Measurements from ENCODE around the gene SET.

SET gene

GRCh38 chr9:128712451-128713410 is 23.7 kb downstream of the SET start:
- Histone ChIP-seq H3K23ac (ENCODE audit: low read length) (no peak overlapping the region), H2BK5ac (ENCODE audit: low read length) (no peak overlapping the region), H3K79me2 (ENCODE audit: control insufficient read depth, insufficient read depth, low read length) (no peaks in the 10 kb centered on the region), H3K27ac (ENCODE audit: low read depth, low read length) (no peak overlapping the region), H3K18ac (ENCODE audit: low read length) (no peak overlapping the region), H3K9ac (ENCODE audit: low read length) (no peak overlapping the region), H2BK15ac (replicated peaks; ENCODE audit: low read depth) (no peak overlapping the region), H2BK120ac (ENCODE audit: low read depth, low read length) (no peak overlapping the region), H2AK5ac (ENCODE audit: low read length) (no peak overlapping the region), H3K4me2 (ENCODE audit: low read length) (no peak overlapping the region), H3K36me3 (ENCODE audit: control insufficient read depth, insufficient read depth, low read length) (no peaks in the 10 kb centered on the region), H3K4ac (ENCODE audit: low read depth, low read length) (no peak overlapping the region), H3K56ac (ENCODE audit: low read length) (no peak overlapping the region), H4K5ac (ENCODE audit: low read length) (no peak overlapping the region), H3K79me1 (ENCODE audit: low read length) (no peaks in the 10 kb centered on the region), H4K8ac (ENCODE audit: low read depth, low read length) (no peak overlapping the region), H3K27me3 (ENCODE audit: insufficient read depth, low read length, poor library complexity) (no peaks in the 10 kb centered on the region), H3K4me3 (ENCODE audit: low read length) (no peak overlapping the region), H3K4me1 (ENCODE audit: control insufficient read depth, low read depth, low read length) (no peaks in the 10 kb centered on the region)
- DNase-seq: no peak
- WGBS (ENCODE audit: extremely low coverage, insufficient coverage, low lambda C conversion rate): no CpG with 5 or more reads among the region's 26 CpGs

GRCh38 chr9:128713411-128713780 is 24.4 kb downstream of the SET start:
- Histone ChIP-seq H3K27ac (ENCODE audit: low read depth, low read length) (no peak overlapping the region), H3K18ac (ENCODE audit: low read length) (no peak overlapping the region), H3K4me2 (ENCODE audit: low read length) (no peak overlapping the region), H3K4me3 (ENCODE audit: low read length) (no peak overlapping the region), H3K4me1 (ENCODE audit: control insufficient read depth, low read depth, low read length) (no peaks in the 10 kb centered on the region), H3K79me2 (ENCODE audit: control insufficient read depth, insufficient read depth, low read length) (no peaks in the 10 kb centered on the region), H4K8ac (ENCODE audit: low read depth, low read length) (no peak overlapping the region), H3K27me3 (ENCODE audit: insufficient read depth, low read length, poor library complexity) (no peaks in the 10 kb centered on the region), H3K36me3 (ENCODE audit: control insufficient read depth, insufficient read depth, low read length) (no peaks in the 10 kb centered on the region), H3K56ac (ENCODE audit: low read length) (no peak overlapping the region), H3K4ac (ENCODE audit: low read depth, low read length) (no peak overlapping the region), H4K5ac (ENCODE audit: low read length) (no peak overlapping the region), H3K79me1 (ENCODE audit: low read length) (no peaks in the 10 kb centered on the region), H2AK5ac (ENCODE audit: low read length) (no peak overlapping the region), H3K23ac (ENCODE audit: low read length) (no peak overlapping the region), H2BK15ac (replicated peaks; ENCODE audit: low read depth) (no peak overlapping the region), H3K9ac (ENCODE audit: low read length) (no peak overlapping the region), H2BK5ac (ENCODE audit: low read length) (no peak overlapping the region), H2BK120ac (ENCODE audit: low read depth, low read length) (no peak overlapping the region)
- no CpG with 5 or more reads among the region's 13 CpGs for WGBS (ENCODE audit: extremely low coverage, insufficient coverage, low lambda C conversion rate)
- no peak for DNase-seq

- no peak for DNase-seq
- no peaks in the 10 kb centered on the region for H3K79me2 ChIP-seq (ENCODE audit: control insufficient read depth, insufficient read depth, low read length)
- no peak overlapping the region for H2BK120ac ChIP-seq (ENCODE audit: low read depth, low read length)
- H4K8ac ChIP-seq (ENCODE audit: low read depth, low read length): no peak overlapping the region
- H3K36me3 ChIP-seq (ENCODE audit: control insufficient read depth, insufficient read depth, low read length): no peaks in the 10 kb centered on the region
- no peak overlapping the region for H3K56ac ChIP-seq (ENCODE audit: low read length)
- H3K23ac ChIP-seq (ENCODE audit: low read length): no peak overlapping the region
- no peak overlapping the region for H3K4me2 ChIP-seq (ENCODE audit: low read length)
- H3K18ac ChIP-seq (ENCODE audit: low read length): no peak overlapping the region
- WGBS (ENCODE audit: extremely low coverage, insufficient coverage, low lambda C conversion rate): no CpG with 5 or more reads among the region's 19 CpGs
- H3K4me1 ChIP-seq (ENCODE audit: control insufficient read depth, low read depth, low read length): no peaks in the 10 kb centered on the region
- H3K4me3 ChIP-seq (ENCODE audit: low read length): no peak overlapping the region
- H2BK15ac ChIP-seq (replicated peaks; ENCODE audit: low read depth): no peak overlapping the region
- no peak overlapping the region for H3K4ac ChIP-seq (ENCODE audit: low read depth, low read length)
- no peak overlapping the region for H3K9ac ChIP-seq (ENCODE audit: low read length)
- no peak overlapping the region for H3K27ac ChIP-seq (ENCODE audit: low read depth, low read length)
- no peak overlapping the region for H2AK5ac ChIP-seq (ENCODE audit: low read length)
- H3K27me3 ChIP-seq (ENCODE audit: insufficient read depth, low read length, poor library complexity): no peaks in the 10 kb centered on the region
- H4K5ac ChIP-seq (ENCODE audit: low read length): no peak overlapping the region
- no peaks in the 10 kb centered on the region for H3K79me1 ChIP-seq (ENCODE audit: low read length)
- H2BK5ac ChIP-seq (ENCODE audit: low read length): no peak overlapping the region
Measured at GRCh38 chr9:128713941-128714573, 25.0 kb downstream of the SET start.

- Histone ChIP-seq H4K5ac (ENCODE audit: low read length) (no peak overlapping the region), H3K36me3 (ENCODE audit: control insufficient read depth, insufficient read depth, low read length) (no peaks in the 10 kb centered on the region), H4K8ac (ENCODE audit: low read depth, low read length) (no peak overlapping the region), H3K27me3 (ENCODE audit: insufficient read depth, low read length, poor library complexity) (no peaks in the 10 kb centered on the region), H3K27ac (ENCODE audit: low read depth, low read length) (no peak overlapping the region), H3K4me3 (ENCODE audit: low read length) (no peak overlapping the region), H3K79me2 (ENCODE audit: control insufficient read depth, insufficient read depth, low read length) (no peaks in the 10 kb centered on the region), H2AK5ac (ENCODE audit: low read length) (no peak overlapping the region), H3K18ac (ENCODE audit: low read length) (no peak overlapping the region), H2BK15ac (replicated peaks; ENCODE audit: low read depth) (no peak overlapping the region), H3K9ac (ENCODE audit: low read length) (no peak overlapping the region), H3K56ac (ENCODE audit: low read length) (no peak overlapping the region), H3K4me2 (ENCODE audit: low read length) (no peak overlapping the region), H2BK120ac (ENCODE audit: low read depth, low read length) (no peak overlapping the region), H3K23ac (ENCODE audit: low read length) (no peak overlapping the region), H3K4me1 (ENCODE audit: control insufficient read depth, low read depth, low read length) (no peaks in the 10 kb centered on the region), H3K4ac (ENCODE audit: low read depth, low read length) (no peak overlapping the region), H2BK5ac (ENCODE audit: low read length) (no peak overlapping the region), H3K79me1 (ENCODE audit: low read length) (no peaks in the 10 kb centered on the region)
- no CpG with 5 or more reads among the region's 24 CpGs for WGBS (ENCODE audit: extremely low coverage, insufficient coverage, low lambda C conversion rate)
- DNase-seq: no peak
Measured at GRCh38 chr9:128714586-128715435, 25.8 kb downstream of the SET start.

- Histone ChIP-seq H2BK5ac (ENCODE audit: low read length) (no peak overlapping the region), H3K79me1 (ENCODE audit: low read length) (no peaks in the 10 kb centered on the region), H2BK120ac (ENCODE audit: low read depth, low read length) (no peak overlapping the region), H3K27ac (ENCODE audit: low read depth, low read length) (no peak overlapping the region), H3K56ac (ENCODE audit: low read length) (no peak overlapping the region), H3K36me3 (ENCODE audit: control insufficient read depth, insufficient read depth, low read length) (no peaks in the 10 kb centered on the region), H2BK15ac (replicated peaks; ENCODE audit: low read depth) (no peak overlapping the region), H3K4me2 (ENCODE audit: low read length) (no peak overlapping the region), H3K18ac (ENCODE audit: low read length) (no peak overlapping the region), H3K4me3 (ENCODE audit: low read length) (no peak overlapping the region), H3K23ac (ENCODE audit: low read length) (no peak overlapping the region), H4K8ac (ENCODE audit: low read depth, low read length) (no peak overlapping the region), H3K4me1 (ENCODE audit: control insufficient read depth, low read depth, low read length) (no peaks in the 10 kb centered on the region), H3K9ac (ENCODE audit: low read length) (no peak overlapping the region), H3K27me3 (ENCODE audit: insufficient read depth, low read length, poor library complexity) (no peaks in the 10 kb centered on the region), H2AK5ac (ENCODE audit: low read length) (no peak overlapping the region), H3K79me2 (ENCODE audit: control insufficient read depth, insufficient read depth, low read length) (no peaks in the 10 kb centered on the region), H3K4ac (ENCODE audit: low read depth, low read length) (no peak overlapping the region), H4K5ac (ENCODE audit: low read length) (no peak overlapping the region)
- no CpG with 5 or more reads among the region's 6 CpGs for WGBS (ENCODE audit: extremely low coverage, insufficient coverage, low lambda C conversion rate)
- DNase-seq: no peak
Measured at GRCh38 chr9:128715436-128715750, 26.4 kb downstream of the SET start.

All from mesendoderm (in vitro differentiated cells).